RCC 7860 (cell line): ENCODE measurements around the gene BEND5.

Source experiments
- DNase-seq: peaks from one replicate; pipeline ENCODE4 v3.0.0-alpha.2; 2015; ENCODE audit warnings: low spot score
- FAIRE-seq: peaks from 2 replicates; lab custom pipeline; 2012; peaks lifted over from hg19 to GRCh38; lab: Jason Lieb, UNC

BEND5 gene

DNA sequence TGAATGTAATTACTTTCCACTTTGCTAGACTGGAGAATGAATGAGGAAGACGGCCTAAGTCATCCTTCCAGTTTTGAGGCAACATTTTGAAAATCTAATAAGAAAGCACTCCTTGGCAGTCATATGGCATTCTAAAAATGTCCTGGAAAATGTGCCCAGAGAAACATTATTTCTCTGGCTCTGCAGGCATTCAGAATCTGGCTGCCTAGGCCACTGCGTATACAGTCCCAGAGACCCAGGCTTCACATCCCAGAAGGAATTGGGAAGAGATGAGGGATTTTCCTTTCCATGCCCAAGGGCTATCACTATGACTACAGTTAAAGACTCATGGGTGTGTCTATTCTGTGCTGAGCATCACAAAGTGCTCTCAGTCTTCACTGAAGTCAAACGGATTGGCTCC lies 92.9 kb downstream of the BEND5 start:
- FAIRE-seq (no peak), DNase-seq (no peak)

DNA sequence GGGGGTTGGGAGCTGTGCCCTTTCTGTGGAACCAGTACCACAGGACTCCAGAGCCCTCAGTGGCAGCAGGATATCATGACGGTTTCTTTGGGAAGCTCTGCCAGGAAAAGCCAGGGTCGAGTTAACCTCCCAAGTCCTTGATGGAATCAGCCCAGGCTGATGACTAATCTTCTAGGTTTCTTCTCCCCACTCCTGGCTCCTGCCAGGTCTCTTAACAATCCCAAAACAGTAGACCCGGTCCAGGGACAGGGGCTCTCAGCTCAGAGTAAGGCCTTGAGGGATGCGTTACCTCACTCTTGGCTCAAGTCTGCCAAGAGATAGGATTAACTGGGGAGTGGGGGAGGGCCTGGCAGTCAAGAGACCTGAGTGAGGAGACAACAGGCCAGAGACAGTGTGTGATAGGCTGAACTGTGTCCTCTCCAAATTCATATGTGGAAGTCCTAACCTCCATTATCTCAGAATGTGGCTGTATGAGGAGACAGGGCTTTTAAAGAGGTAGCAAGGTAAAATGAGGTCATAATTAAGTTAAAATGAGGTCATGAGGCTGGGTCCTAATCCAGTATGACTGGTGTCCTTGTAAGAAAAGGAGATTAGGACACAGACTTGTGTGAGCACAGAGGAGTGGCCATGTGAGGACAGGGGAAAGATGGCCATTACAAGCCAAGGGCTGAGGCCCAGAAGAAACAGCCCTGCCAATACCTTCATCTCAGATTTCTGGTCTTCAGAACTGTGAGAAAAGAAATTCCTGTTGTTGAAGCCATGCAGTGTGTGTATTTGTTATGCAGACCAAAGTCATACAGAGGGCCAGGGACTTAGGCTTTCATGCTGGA lies 95.0 kb downstream of the BEND5 start:
- DNase-seq (no peak), FAIRE-seq (no peak)

DNA sequence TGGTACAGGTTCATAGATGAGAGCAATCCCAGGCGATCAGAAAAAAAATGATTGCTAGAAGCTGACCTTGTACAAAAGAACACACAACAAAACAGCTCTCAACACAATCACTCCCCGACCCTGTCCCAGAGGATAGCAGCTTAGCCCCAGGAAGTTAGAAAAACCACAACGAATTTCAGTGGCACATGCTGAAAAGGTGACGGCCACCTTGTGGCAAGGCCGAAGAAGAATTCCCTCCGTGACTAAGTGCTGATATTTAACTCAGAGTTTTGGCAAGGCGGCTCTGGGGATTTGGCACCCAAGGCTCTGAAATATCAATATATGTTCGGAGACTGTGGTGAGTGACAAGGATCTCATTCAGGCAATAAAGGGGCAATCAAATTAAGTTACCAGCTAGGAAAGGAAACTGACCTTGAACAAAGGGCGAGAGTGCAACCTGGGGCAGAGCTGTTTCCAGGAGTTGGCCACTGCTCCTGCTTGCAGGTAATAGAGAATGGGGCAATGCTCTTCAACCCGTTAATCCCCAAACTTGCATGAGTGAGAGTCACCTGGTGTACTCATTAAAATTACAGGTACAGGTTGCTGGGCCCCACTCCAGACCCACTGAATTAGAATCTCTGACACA lies 96.2 kb downstream of the BEND5 start:
- DNase-seq: no peak
- no peak for FAIRE-seq

DNA sequence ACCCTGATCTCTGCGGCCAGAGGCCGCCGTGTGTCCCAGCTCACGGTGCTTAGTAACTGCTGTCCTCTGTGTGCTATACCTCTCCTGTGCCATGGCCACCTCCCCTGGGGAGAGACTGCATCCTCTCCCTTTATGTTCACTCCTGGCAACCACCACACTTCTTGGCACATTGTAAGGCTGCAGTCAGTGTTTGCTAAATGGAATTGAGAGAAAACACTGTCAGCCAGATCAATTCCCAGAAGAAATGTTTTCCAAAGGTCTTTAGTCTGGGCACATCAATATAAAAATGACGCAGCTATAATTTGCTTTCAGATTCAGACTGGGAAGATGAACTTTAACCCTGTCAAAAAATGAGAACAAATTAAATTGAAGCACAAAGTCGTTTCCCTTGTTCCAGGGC lies 96.8 kb downstream of the BEND5 start:
- DNase-seq (no peak), FAIRE-seq (no peak)

DNA sequence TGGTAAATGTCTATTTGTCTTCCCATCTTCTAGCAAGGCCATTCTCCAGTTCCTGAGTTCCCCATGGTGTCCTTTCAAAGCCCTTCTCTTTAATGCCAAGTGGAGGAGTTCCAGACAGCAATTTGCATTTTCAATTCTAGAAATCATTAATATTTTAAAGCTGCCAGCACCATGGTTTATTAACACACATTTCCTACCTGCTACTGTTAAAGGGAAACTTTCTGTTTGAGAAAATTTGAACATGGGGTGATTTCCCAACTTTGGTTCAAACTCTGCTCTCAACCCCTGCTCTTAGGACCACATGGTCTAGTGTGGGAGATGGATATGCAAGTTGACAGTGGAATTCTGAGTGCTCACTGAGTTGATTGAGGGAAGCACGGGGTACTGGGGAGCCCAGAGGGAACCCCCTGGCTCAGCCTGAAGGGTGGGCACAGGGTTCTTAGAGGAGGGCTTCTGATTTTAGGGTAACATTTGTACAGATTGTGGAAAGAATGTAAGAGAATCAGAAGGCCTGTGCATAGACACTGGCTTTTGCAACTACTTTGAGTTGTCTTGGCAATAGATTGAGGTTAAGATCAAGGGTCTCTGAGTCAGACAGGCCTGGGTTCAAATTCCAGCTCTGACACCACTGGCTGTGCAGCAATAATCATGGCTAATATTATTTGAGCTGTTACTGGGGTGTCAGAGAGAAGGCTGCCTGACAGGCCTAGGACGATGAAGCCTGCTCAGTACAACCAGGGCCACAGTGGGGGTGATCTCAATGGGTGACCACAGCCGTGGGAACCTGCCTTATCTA lies 97.8 kb downstream of the BEND5 start:
- DNase-seq (no peak), FAIRE-seq (no peak)
